ENCODE results near the gene TFRC.
"Not testable (repeated sequence)": the region's sequence is repeated elsewhere in the genome, so short reads cannot be mapped to it uniquely, and the experiment has no call there.

The TFRC gene

DNA sequence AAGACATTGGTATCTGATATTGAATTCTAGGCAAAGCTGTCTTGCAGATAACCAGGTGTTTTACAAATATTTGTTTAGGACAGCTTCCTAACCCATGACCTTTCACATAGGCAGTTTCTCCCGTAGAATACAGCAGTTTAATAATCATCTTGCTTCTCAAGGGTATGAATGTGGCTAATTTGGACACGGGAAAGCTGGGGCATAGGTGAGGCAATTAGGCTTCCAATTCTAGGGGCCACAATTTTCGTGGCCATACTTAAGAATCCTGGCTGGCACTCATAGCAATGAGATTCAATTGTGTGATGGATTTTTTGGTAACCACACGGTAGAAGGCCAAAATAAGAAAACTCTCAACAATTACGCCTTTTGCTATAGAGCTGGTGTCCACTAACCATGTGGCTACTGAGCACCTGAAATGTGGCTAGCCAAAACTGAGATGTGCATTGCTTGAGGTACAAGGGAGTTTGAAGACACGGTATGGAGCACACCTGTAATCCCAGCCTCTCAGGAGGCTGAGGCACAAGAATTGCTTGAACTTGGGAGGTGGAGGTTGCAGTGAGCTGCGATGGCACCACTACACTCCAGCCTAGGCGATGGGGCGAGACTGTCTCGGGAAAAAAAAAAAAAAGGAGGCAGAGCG lies 34.4 kb downstream of the TFRC start:
- Histone ChIP-seq H3K27ac (ENCODE audit: low read depth, low read length) (no peak overlapping the region), H3K4me3 (ENCODE audit: low read length) (no peak overlapping the region), H3K9me3 (ENCODE audit: insufficient read depth, low read depth, low read length) (no peaks in the 10 kb centered on the region), H3K27me3 (ENCODE audit: insufficient read depth, low read length) (no peaks in the 10 kb centered on the region), H3K4me1 (ENCODE audit: insufficient read depth, low read length) (no peaks in the 10 kb centered on the region), H3K9ac (ENCODE audit: low read depth, low read length) (no peak overlapping the region), H3K36me3 (ENCODE audit: insufficient read depth, low read length) (peaks cover 44% of the 10 kb centered on the region)
- 94% methylated on average over 11 of the region's 11 CpGs for WGBS

DNA sequence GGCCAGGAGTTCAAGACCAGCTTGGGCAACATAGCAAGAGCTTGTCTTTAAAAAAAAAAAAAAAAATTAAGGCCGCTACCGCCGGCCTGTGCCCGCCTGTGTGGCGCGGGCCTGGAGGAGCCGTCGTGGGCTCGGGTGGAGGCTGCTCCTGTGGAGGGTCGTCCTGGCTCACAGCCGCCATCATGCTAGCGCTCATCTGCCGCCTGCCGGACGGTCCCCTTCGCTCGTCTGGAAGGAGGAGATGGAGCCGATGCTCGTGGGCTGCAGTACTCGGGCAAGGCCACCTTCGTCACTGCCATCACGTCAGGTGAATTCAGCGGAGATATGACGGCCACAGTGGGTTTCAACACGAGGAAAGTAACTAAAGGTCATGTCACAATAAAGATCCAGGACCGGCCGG lies 37.4 kb downstream of the TFRC start:
- H3K27ac ChIP-seq (ENCODE audit: low read depth, low read length), result no peak overlapping the region
- no peak overlapping the region for H3K4me3 ChIP-seq (ENCODE audit: low read length)
- no peaks in the 10 kb centered on the region for H3K9me3 ChIP-seq (ENCODE audit: insufficient read depth, low read depth, low read length)
- H3K4me1 ChIP-seq (ENCODE audit: insufficient read depth, low read length), result no peaks in the 10 kb centered on the region
- WGBS, result 94% methylated on average over 27 of the region's 27 CpGs
- H3K36me3 ChIP-seq (ENCODE audit: insufficient read depth, low read length), result peaks cover 14% of the 10 kb centered on the region
- no peaks in the 10 kb centered on the region for H3K27me3 ChIP-seq (ENCODE audit: insufficient read depth, low read length)
- no peak overlapping the region for H3K9ac ChIP-seq (ENCODE audit: low read depth, low read length)

DNA sequence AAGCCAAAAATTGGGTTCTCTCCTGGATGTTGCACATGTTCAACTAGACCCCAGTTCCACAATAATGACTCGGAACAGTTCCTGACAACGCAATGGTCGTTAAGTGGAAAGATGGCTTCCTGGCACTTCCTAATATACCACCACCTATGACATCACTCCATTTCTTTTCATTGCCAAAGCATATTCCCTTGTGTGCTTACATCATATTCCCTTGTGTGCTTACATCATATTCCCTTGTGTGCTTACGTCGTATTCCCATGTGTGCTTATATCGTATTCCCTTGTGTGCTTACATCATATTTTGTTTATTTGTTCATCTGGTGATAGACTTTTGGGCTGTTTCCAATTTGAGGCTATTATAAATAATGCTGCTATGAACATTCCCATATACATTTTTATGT lies 39.2 kb downstream of the TFRC start:
- Histone ChIP-seq H3K27me3 (ENCODE audit: insufficient read depth, low read length) (no peaks in the 10 kb centered on the region), H3K9me3 (ENCODE audit: insufficient read depth, low read depth, low read length) (no peaks in the 10 kb centered on the region), H3K4me1 (ENCODE audit: insufficient read depth, low read length) (no peaks in the 10 kb centered on the region), H3K27ac (ENCODE audit: low read depth, low read length) (no peak overlapping the region), H3K4me3 (ENCODE audit: low read length) (no peak overlapping the region), H3K36me3 (ENCODE audit: insufficient read depth, low read length) (no peaks in the 10 kb centered on the region; the same call in 1 of the 2 replicates), H3K9ac (ENCODE audit: low read depth, low read length) (no peak overlapping the region)
- 99% methylated on average over 5 of the region's 6 CpGs for WGBS

DNA sequence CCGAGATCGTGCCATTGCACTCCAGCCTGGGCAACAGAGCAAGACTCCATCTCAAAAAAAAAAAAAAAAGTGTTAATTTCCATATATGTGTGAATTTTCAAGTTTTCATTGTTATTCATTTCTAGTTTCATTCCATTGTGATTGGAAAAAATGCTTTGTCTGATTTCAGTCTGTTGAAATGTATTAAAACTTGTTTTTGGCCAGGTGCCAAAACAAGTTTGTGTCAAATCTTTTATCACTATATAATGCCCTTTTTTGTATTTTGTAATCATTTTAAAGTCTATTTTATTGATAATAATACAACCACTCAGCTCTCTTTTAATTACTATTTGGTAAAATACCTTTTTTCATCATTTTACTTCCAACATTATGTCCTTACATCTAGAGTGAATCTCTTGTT lies 42.5 kb downstream of the TFRC start:
- H3K27me3 ChIP-seq (ENCODE audit: insufficient read depth, low read length), result no peaks in the 10 kb centered on the region
- no peak overlapping the region for H3K9ac ChIP-seq (ENCODE audit: low read depth, low read length)
- no peak overlapping the region for H3K4me3 ChIP-seq (ENCODE audit: low read length)
- H3K36me3 ChIP-seq (ENCODE audit: insufficient read depth, low read length), result no peaks in the 10 kb centered on the region
- H3K27ac ChIP-seq (ENCODE audit: low read depth, low read length), result no peak overlapping the region
- H3K9me3 ChIP-seq (ENCODE audit: insufficient read depth, low read depth, low read length), result no peaks in the 10 kb centered on the region
- WGBS, result 87% methylated on average over 2 of the region's 2 CpGs
- no peaks in the 10 kb centered on the region for H3K4me1 ChIP-seq (ENCODE audit: insufficient read depth, low read length)

DNA sequence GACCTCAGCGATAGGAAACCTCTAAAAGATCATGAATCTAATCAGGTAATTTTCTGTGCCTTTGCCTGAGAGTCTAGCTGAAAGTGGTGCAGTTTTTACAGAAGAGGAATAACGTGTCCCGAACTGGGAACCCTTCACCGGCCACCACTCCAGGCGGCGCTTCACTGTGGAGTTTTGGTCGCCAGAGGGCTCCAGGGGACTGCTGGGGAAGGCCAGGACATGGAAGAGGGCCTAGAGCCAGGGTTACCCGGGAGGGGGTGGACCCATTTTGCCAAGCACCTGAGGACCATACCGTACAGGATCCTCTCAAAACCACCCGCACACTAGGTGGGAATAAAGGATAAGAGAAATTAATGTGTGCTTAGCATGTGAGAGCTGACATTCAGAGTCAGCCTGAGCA lies 55.8 kb downstream of the TFRC start:
- not testable (repeated sequence) for H3K36me3 ChIP-seq (ENCODE audit: insufficient read depth, low read length); H3K27me3 ChIP-seq (ENCODE audit: insufficient read depth, low read length); H3K4me3 ChIP-seq (ENCODE audit: low read length); H3K9me3 ChIP-seq (ENCODE audit: insufficient read depth, low read depth, low read length); H3K4me1 ChIP-seq (ENCODE audit: insufficient read depth, low read length); H3K9ac ChIP-seq (ENCODE audit: low read depth, low read length); H3K27ac ChIP-seq (ENCODE audit: low read depth, low read length)
- 35% methylated on average over 10 of the region's 10 CpGs for WGBS

DNA sequence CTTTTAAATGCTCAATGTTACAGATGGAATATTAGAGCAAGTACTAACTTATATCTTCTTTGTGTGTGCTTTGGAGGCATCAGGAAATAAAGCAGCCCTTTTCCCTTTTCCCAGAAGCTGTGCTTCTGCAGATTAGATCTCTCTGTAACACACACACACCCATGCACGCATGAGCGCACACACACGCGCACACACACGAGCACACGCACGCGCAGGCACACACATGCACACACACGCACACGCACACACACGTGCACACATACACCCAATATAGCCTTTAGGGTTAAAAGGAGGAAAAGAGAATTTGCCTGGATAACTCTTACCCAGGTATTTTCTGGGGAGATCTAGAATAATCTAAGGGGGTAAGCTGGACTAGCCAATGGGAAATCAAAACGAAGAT lies 56.9 kb downstream of the TFRC start:
- Histone ChIP-seq H3K9me3 (ENCODE audit: insufficient read depth, low read depth, low read length) (0 out of 2 replicates have a peak, but pooled peaks cover 8% of the 10 kb centered on the region), H3K9ac (ENCODE audit: low read depth, low read length) (no peak overlapping the region), H3K4me3 (ENCODE audit: low read length) (no peak overlapping the region), H3K36me3 (ENCODE audit: insufficient read depth, low read length) (no peaks in the 10 kb centered on the region), H3K27ac (ENCODE audit: low read depth, low read length) (no peak overlapping the region), H3K27me3 (ENCODE audit: insufficient read depth, low read length) (no peaks in the 10 kb centered on the region), H3K4me1 (ENCODE audit: insufficient read depth, low read length) (no peaks in the 10 kb centered on the region)
- 62% methylated on average over 12 of the region's 12 CpGs for WGBS

DNA sequence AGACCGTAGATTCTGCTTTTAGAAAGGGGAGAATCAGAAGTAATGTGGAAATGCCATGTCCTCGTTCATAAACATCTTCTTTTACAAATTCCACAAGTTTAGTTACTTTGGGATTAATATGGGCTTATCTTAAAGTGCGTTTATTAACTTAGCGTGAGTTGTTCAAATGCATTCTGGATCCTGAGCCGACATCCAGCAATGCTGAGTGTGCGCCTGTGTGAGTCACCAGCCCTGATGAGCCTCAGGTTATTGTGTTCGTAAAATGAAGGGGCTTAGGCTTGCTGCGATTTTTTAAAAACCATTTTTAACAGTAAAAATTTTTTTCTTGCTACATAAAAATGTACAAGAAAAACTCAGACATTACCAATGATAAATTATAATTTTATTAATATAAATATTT lies 57.9 kb downstream of the TFRC start:
- H3K9me3 ChIP-seq (ENCODE audit: insufficient read depth, low read depth, low read length), result 0 out of 2 replicates have a peak, but pooled peaks cover 8% of the 10 kb centered on the region
- no peak overlapping the region for H3K27ac ChIP-seq (ENCODE audit: low read depth, low read length)
- no peaks in the 10 kb centered on the region for H3K27me3 ChIP-seq (ENCODE audit: insufficient read depth, low read length)
- H3K9ac ChIP-seq (ENCODE audit: low read depth, low read length), result no peak overlapping the region
- no peak overlapping the region for H3K4me3 ChIP-seq (ENCODE audit: low read length)
- no peaks in the 10 kb centered on the region for H3K4me1 ChIP-seq (ENCODE audit: insufficient read depth, low read length)
- 96% methylated on average over 6 of the region's 8 CpGs for whole genome bisulfite sequencing
- H3K36me3 ChIP-seq (ENCODE audit: insufficient read depth, low read length), result no peaks in the 10 kb centered on the region

DNA sequence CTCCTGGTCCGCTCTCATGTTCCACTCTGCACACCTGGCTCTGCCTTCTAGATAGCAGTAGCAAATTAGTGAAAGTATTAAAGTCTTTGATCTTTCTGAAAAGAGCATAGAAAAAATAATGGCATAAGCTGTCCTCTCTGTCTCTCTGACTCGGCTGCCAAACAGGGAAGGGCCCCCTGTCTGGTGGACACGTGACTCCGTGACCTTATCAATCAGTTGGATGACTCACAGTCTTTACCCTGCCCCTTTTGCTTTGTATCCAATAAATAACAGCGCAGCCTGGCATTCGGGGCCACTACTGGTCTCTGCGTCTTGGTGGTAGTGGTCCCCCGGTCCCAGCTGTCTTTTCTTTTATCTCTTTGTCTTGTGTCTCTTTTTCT lies 59.4 kb downstream of the TFRC start:
- H3K36me3 ChIP-seq (ENCODE audit: insufficient read depth, low read length); H3K27ac ChIP-seq (ENCODE audit: low read depth, low read length); H3K4me3 ChIP-seq (ENCODE audit: low read length); H3K9me3 ChIP-seq (ENCODE audit: insufficient read depth, low read depth, low read length); H3K9ac ChIP-seq (ENCODE audit: low read depth, low read length); H3K4me1 ChIP-seq (ENCODE audit: insufficient read depth, low read length); H3K27me3 ChIP-seq (ENCODE audit: insufficient read depth, low read length): not testable (repeated sequence)
- 88% methylated on average over 8 of the region's 8 CpGs for WGBS

DNA sequence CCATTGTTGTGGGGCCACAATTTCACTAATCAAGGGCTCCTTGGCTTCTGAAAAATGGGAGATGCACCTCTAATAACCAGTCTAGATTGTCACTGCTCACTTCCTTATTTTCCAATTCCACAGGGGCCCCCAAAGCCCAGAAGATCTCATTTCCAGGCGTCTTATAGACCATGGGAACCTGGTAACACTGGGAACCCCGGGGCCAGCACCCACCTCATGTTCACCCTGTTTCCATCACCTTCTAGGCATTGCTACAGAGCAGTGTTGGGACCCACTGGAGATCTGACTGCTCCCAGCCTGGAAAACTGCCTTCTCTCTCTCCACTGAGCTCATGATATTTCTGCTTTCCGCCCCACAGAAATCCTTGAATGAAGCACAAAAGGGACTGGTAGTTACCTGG lies 61.5 kb downstream of the TFRC start:
- WGBS, result 86% methylated on average over 3 of the region's 3 CpGs
- H3K4me1 ChIP-seq (ENCODE audit: insufficient read depth, low read length), result no peaks in the 10 kb centered on the region
- no peak overlapping the region for H3K9ac ChIP-seq (ENCODE audit: low read depth, low read length)
- H3K4me3 ChIP-seq (ENCODE audit: low read length), result no peak overlapping the region
- H3K27me3 ChIP-seq (ENCODE audit: insufficient read depth, low read length), result no peaks in the 10 kb centered on the region
- H3K36me3 ChIP-seq (ENCODE audit: insufficient read depth, low read length), result no peaks in the 10 kb centered on the region
- H3K9me3 ChIP-seq (ENCODE audit: insufficient read depth, low read depth, low read length), result 0 out of 2 replicates have a peak, but pooled peaks cover 8% of the 10 kb centered on the region
- no peak overlapping the region for H3K27ac ChIP-seq (ENCODE audit: low read depth, low read length)

DNA sequence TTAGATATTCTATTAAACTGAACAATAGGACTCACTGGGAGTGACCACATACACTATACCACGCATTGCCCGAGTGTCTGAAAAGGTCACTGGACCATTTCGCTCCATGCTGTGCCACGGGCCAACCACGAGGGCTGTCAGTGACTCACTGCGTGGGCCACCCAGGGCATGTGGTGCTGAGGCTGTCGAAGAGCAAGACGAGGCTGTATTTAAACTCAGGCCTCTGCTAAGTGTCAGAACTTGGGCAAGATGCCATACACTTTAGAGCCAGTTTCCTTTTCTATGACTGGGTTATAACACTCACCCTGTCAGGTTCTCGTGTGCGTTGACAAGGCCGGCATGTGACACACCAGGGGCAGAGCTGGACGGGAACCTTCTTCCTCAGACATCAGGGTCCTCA lies 62.3 kb downstream of the TFRC start:
- H3K36me3 ChIP-seq (ENCODE audit: insufficient read depth, low read length); H3K4me3 ChIP-seq (ENCODE audit: low read length); H3K9ac ChIP-seq (ENCODE audit: low read depth, low read length); H3K4me1 ChIP-seq (ENCODE audit: insufficient read depth, low read length); H3K9me3 ChIP-seq (ENCODE audit: insufficient read depth, low read depth, low read length); H3K27me3 ChIP-seq (ENCODE audit: insufficient read depth, low read length); H3K27ac ChIP-seq (ENCODE audit: low read depth, low read length): not testable (repeated sequence)
- 88% methylated on average over 12 of the region's 12 CpGs for WGBS

DNA sequence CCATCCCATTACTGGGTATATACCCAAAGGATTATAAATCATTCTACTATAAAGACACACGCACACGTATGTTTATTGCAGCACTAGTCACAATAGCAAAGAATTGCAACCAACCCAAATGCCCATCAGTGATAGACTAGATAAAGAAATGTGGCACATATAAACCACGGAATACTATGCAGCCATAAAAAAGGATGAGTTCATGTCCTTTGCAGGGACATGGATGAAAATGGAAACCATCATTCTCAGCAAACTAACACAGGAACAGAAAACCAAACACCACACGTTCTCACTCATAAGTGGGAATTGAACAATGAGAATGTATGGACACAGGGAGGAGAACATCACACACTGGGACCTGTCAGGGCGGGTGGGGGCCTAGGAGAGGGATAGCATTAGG lies 63.7 kb downstream of the TFRC start:
- not testable (repeated sequence) for H3K27me3 ChIP-seq (ENCODE audit: insufficient read depth, low read length)

DNA sequence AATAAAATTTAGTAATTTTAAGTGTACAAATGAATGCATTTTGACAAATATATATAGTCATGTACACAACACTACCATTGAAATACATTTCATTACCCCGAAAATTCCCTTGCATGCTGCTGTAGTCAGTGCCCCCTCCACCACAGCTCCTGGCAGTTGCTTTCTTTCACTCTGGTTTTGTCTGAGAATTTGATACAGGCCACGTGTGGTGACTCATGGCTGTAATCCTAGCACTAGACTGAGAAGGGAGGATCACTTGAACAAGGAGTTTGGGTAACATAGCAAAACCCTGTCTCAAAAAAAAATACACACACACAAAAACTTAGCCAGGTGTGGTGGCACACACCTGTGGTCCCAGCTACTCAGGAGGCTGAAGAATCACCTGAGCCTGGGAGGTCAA lies 65.4 kb downstream of the TFRC start:
- Histone ChIP-seq H3K4me3 (ENCODE audit: low read length) (no peak overlapping the region), H3K36me3 (ENCODE audit: insufficient read depth, low read length) (no peaks in the 10 kb centered on the region), H3K27ac (ENCODE audit: low read depth, low read length) (no peak overlapping the region), H3K4me1 (ENCODE audit: insufficient read depth, low read length) (no peaks in the 10 kb centered on the region), H3K27me3 (ENCODE audit: insufficient read depth, low read length) (no peaks in the 10 kb centered on the region), H3K9me3 (ENCODE audit: insufficient read depth, low read depth, low read length) (no peaks in the 10 kb centered on the region), H3K9ac (ENCODE audit: low read depth, low read length) (no peak overlapping the region)
- WGBS, result 69% methylated on average over 2 of the region's 2 CpGs

More for the DNA sequence above, 63.7 kb downstream of the TFRC start:
- H3K9ac ChIP-seq (ENCODE audit: low read depth, low read length); H3K4me1 ChIP-seq (ENCODE audit: insufficient read depth, low read length); H3K36me3 ChIP-seq (ENCODE audit: insufficient read depth, low read length); H3K4me3 ChIP-seq (ENCODE audit: low read length); H3K27ac ChIP-seq (ENCODE audit: low read depth, low read length); H3K9me3 ChIP-seq (ENCODE audit: insufficient read depth, low read depth, low read length): not testable (repeated sequence)
- 89% methylated on average over 3 of the region's 5 CpGs for WGBS

All from HUES64 (cell line).